HG03469 (cell line): ENCODE measurements around the gene VAMP4.
"Not testable (repeated sequence)": the region's sequence is repeated elsewhere in the genome, so short reads cannot be mapped to it uniquely, and the experiment has no call there.

ENCODE experiments used
- ATAC-seq: cut with Tn5 transposase; IDR thresholded peaks from one replicate; pipeline ENCODE4 v1.9.1; 2021; ENCODE audit warnings: mild to moderate bottlenecking, moderate library complexity, moderate number of reproducible peaks; ENCODE audit not compliant: unreplicated experiment

VAMP4 gene

DNA sequence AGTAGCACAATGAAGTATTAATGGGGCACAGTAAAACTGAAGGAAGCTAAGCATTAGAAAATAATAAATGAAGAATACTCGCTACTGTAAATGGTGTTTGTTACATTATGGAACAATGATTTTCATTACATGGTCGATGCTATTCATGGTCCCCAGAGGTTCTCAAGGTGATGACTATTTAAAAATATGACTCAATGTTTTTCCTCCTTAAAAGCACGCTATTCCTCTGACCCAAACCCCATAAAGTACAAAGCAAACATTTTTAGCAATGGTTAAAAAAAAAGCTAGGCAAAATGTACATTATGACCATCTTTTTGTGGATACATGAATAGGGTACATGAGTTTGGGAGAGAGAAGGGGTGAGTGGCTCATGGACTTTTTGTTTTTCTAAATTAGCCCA, 34.3 kb downstream of the VAMP4 start:
- no peak for ATAC-seq

DNA sequence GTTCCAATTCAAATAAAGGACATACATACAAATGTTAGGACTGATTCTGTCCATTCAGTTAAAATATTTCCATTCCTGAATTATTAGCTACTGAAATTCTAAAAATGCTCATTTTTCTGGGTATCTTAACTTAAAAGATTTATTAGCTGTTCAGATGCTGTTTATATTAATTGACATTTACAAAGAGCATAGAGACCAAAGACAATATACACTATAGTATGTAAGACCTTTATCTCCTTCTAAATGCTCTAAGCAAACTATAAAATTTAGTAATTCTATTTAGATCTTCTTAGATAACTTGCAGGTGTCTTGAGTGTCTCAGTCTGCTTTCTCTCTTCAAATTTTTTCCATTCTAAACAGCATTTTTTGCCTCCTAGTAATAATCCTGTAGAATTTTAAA, 39.3 kb downstream of the VAMP4 start:
- no peak for ATAC-seq

DNA sequence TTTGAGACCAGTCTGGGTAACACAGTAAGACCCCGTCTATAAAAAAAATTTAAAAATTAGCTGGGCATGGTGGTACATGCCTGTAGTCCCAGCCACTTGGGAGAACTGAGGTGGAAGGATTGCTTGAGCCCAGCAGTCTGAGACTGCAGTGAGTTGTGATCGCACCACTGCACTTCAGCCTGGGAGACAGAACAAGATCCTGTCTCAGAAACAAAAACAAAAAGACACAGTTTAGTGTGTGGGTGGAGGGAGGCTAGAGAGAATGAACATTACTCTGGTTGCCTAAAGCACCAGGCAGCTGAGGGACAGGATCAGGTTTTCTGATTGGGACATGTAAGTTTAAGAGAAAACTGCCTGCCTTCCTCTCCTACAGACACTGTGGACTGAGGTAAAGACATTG, 42.3 kb downstream of the VAMP4 start:
- ATAC-seq = no peak

DNA sequence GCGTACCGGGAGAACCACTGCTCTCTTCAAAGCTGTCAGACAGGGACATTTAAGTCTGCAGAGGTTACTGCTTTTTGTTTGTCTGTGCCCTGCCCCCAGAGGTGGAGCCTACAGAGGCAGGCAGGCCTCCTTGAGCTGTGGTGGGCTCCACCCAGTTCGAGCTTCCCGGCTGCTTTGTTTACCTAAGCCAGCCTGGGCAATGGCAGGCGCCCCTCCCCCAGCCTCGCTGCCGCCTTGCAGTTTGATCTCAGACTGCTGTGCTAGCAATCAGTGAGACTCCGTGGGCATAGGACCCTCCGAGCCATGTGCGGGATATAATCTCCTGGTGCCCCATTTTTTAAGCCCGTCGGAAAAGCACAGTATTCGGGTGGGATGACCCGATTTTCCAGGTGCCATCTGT, 46.1 kb downstream of the VAMP4 start:
- ATAC-seq = not testable (repeated sequence)

DNA sequence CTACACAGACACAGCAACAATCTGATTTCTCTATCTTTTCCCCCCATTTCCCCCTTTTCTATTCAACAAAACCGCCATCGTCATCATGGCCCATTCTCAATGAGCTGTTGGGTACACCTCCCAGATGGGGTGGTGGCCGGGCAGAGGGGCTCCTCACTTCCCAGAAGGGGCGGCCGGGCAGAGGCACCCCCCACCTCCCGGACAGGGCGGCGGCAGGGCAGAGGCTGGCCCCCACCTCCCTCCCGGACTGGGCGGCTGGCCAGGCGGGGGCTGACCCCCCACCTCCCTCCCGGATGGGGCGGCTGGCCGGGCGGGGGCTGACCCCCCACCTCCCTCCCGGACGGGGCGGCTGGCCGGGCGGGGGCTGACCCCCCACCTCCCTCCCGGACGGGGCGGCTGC, 48.3 kb downstream of the VAMP4 start:
- ATAC-seq = not testable (repeated sequence)

DNA sequence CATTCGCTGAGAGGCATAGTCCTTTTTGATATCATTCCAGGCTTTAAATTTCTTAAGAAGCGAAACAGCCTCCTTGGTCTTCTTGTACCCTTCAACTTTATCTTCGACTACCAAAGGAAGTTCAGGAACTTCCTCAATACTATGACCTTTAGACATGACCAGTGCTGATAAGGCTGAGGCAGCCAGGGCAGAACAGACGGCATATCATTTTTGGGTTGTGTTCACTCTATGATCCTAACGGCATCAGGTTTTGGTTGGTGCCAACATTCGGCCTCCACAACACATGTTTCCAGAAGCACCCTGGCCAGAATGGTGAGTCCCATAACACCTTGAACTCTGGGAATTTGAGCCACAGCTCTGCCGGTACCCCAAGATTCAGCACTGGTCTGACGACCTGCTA, 58.0 kb downstream of the VAMP4 start:
- ATAC-seq = no peak

DNA sequence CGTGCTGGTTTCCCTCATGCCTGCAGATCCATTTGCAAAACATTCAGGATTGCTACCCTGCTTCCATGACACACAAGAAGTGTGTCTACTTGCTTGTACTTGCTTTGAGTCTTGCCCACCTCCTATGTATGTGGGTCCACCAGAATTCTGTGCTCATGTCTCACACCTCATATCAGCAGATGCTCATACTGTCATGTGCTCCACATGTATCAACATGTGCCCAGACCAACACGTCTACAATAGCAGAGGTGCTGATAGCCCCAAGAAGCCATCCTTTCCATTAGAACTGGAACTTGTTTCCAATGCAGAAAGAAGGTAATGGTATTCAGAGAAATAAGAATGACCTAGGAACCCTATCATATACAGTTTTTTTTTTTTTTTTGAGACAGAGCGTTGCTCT, 61.5 kb downstream of the VAMP4 start:
- no peak for ATAC-seq

DNA sequence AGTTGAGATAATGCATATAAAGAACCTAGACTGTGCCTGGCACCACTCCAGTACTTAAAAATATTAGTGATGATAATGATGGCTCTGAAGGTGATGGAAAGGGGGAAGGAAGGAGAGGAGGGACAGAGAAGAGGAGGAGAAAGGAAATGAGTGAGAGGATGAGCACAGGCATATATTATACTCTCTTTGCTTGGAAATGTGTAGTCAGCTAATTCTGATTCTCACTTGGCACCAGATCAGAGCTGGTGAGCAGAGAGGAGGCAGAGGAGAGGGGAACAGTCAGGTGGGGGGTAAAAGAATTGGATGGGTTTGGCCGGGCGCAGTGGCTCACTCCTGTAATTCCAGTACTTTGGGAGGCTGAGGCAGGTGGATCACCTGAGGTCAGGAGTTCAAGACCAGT, 65.0 kb downstream of the VAMP4 start:
- no peak for ATAC-seq

DNA sequence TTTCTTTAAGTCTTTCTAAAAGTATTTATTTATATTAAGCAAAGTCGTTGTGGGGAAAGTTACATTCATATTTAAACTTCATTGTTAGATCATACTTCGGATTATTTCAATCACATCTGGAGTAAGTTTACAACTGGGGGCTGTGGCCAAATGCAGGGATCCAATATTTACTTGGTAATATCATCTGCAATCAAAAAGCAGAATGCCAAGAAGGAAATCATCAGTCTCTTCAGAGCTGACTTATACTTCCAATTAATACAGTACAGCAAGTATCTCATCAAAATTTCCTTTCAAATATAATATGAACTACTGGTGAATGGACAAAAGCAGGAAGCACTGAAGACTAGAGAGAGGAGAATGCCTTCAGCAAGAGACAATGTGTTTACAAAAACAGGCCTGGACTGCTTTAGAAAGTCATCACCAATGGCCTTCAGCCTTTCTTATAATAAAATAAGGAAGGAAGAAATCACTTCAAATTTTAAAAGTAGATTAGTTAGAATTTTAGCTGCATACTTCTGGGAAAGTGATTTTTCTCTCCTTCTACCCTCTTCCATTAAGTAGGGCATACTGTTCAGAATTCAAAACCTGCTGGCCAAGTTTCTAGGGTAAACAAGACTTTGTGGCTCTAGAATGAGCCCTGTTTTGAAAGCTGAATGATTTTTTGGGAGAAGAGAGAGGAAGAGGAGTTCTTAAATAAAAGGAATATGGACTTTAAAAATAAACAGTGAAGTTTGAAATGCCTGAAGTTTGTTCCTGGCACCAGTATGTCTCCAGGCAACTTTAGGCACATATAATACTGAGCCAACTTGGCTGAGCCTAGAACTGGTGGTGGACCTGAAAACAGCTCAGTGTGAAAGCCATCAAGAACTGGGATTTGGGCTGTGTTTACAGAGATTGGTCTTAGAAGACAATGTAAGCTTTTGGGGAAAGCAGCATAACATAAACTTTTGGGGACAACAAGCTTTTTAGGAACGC, 67.1 kb downstream of the VAMP4 start:
- ATAC-seq = no peak

DNA sequence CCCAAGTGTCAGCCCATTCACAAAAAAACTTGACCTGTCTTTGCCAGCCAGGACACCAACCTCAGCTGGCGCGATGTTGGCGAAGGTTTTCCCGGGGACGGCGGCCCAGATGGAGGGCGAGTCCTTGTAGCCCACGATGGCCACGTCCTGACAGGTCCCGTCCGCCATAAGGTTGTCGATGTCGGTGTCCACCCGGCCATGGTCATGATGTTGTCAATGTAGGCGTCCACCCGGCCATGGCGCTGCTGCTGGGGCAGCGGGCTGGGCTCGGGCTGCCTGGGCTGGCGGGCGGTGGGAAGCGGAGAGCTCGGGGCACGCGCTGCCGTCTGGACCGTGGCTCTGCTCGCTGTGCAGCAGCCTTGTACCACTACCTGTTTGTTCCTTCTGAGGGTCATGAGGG, 71.1 kb downstream of the VAMP4 start:
- no peak for ATAC-seq

DNA sequence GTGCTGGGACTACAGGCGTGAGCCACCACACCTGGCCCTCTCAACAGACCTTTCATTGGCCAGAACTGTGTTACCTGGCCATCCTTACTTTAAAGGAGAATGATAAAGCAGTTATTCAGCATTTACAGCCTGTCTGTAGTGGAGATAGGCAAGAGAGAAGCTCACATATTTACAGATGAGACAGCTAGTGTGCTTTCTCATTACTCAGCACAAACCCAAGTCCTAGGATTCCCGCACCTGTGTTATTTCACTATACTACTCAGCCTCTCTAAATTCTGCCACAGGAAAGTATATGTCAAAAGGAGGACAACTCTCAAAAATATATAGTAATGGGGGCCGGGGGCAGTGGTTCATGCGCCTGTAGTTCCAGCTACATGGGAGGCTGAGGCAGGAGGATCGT, 73.5 kb downstream of the VAMP4 start:
- no peak for ATAC-seq

DNA sequence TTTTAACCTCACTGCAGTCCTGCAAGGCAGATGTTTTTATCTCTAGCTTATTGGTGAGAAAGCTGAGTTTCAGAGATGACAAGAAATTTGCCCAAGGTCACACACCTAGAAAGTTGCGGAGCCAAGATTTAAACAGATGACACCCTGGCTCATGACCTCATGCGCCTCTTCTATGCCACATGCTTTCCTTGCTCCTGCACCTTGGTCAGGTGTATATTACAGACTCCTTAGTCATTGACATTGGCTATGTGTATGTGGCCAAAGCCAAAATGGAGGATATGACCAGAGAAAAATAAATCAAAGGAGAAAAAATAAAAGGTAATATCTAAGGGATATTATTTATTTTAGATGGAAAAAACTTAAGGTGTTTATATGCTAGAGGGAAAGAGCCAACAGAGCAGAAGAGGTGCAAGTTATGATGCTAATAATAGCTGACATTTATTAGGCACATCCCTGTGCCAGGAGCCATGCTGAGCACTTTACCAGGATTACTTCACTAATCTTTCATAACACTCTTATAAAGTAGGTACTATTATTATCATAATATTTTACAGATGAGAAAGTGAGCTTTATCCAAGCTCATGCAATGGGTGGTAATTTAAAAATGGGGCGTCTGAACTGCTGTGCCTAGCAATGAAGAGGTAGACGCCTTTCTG, 75.6 kb downstream of the VAMP4 start:
- no peak for ATAC-seq

DNA sequence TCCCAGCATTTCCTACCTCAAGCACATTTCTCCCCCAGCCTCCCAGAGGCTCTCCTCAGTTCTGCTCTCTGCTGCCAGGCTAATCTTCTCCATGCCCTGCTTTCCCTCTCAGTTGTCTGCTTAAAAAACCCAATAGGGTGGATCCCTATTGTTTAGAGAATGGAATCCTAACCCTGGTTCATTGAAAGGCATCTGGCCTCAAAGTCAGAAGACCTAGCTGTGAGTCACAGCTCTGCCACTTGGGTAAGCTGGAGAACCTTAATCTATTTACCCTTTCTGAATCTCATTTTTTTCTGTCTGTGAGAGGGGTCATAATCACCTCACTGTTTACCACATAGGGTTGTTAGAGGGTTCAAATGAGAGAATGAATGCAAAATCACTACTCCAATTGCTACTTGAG, 76.9 kb downstream of the VAMP4 start:
- ATAC-seq = no peak

DNA sequence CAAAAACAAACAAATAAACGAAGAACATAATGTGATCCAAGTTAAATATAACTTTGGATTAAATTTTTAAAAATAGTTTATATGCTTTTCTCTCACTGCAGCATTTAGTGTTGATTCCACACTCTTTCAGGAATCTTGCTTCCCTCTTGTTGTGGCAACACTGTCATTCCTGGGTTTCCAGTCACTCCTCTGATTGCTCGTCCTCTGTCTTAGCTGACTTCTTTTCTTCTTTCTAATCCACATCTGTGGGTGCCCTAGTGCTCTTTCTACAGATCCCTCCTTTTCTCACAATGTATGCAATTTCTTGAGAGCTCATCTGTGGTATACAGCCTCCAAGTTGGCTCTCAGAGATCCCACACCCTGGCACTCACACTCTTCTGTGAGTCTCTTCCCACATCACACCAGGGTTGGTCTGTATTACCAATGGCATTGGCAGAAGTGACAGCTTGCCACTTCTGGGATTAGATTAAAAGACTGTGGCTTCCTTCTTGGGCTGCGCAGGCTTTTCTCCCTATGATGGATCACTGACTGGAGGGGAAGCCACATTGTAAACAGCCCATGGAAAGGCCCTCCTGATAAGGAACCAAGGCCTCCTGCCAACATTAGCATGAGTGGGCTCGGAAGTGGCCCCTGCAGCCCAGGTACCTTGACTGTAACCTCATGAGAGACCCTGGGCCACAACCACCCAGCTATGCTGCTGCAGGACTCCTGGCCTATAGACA, 77.8 kb downstream of the VAMP4 start:
- no peak for ATAC-seq

DNA sequence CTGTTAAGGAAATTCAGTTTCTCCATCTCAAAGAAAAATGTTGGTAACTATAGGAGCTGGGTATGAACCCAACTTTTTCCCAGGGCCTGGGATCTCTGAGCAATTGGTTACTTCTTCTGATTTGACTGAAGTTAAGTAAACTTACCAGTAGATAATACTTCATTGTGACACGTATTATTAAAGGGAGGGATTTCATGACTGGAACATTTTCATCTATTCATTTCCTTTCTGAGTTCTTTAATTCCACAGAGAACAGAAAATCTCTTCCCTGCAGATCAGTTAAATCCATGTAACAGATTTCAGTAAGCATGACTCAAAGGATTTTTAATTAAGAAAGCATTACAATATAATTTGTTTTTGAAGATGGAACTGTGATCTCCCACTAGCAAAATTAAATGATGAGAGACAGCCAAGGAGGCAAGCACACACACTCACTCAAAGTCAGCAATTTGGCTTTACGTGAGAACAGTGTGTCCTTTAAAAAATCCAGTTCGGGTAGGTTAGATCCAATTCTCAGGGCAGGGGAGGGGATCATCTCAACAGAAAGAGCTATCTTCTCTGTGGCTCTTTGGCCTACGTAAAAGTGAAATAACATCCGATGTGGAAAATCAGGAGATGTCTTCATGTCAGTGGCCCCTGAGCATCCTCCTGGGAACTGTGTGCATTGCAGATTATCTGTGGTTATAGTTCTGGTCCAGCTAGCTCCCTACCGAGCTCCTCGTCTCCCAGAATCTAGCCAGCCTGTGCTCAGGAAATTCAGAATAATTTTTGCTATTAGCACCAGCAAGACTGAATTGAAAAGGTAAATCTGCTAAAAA, 78.6 kb downstream of the VAMP4 start:
- no peak for ATAC-seq

DNA sequence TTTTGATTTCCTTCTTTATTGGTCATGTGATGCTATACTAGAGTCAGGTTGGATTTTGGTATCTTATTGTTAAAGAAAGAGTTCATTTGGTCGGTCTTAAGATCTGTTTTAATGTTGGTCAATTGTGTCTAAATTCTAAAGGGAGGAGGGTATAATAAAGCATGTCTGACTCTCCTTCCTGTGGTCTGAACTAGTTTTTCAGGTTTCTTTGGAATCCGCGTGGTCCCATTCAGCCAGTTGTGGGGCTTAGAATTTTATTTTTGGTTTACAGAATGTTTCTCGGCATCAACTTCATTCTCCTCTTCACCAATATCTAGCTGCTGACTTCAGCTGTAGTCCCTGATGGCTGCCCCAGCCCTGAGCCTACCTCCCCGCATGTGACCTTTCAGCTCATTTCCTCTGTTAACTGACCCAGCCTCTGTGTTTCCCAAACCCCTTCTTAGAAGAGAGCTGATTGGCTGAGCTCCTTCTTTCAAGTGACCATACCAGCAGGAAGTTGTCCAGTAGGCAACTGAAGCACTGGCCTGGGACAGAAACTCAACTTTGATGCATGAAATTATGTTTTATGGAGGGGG, 80.7 kb downstream of the VAMP4 start:
- no peak for ATAC-seq

DNA sequence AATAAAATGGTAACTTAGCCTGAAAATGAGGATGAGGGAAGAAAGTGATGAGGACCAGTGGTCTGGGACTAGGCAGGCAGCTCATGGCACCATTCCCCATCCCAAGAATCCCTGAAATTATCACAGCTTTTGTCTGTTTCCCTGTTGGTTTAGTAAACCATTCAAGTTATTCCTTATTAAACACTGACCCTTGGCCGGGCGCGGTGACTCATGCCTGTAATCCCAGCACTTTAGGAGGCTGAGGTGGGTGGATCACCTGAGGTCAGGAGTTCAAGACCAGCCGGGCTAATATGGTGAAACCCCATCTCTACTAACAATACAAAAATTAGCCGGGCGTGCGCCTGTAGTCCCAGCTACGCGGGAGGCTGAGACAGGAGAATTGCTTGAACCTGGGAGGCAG, 85.7 kb downstream of the VAMP4 start:
- not testable (repeated sequence) for ATAC-seq

DNA sequence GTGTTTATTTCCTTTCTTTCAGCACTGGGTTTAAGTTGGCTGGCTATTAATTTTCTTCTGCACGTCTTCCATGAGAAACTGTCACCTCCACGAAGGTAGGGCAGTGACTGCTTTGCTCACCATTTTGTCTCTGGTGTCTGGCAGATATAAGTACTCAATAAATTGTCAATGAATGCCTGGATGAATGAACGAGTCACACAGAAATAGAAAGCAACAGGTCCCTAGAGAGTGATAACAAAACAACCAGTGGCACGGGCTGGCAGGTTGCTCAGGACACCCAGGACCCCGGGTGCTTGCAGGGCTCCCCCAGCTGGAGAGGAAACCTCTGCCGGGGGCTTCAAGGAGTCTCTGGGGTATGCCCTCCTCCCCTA, 86.1 kb downstream of the VAMP4 start:
- ATAC-seq = no peak

DNA sequence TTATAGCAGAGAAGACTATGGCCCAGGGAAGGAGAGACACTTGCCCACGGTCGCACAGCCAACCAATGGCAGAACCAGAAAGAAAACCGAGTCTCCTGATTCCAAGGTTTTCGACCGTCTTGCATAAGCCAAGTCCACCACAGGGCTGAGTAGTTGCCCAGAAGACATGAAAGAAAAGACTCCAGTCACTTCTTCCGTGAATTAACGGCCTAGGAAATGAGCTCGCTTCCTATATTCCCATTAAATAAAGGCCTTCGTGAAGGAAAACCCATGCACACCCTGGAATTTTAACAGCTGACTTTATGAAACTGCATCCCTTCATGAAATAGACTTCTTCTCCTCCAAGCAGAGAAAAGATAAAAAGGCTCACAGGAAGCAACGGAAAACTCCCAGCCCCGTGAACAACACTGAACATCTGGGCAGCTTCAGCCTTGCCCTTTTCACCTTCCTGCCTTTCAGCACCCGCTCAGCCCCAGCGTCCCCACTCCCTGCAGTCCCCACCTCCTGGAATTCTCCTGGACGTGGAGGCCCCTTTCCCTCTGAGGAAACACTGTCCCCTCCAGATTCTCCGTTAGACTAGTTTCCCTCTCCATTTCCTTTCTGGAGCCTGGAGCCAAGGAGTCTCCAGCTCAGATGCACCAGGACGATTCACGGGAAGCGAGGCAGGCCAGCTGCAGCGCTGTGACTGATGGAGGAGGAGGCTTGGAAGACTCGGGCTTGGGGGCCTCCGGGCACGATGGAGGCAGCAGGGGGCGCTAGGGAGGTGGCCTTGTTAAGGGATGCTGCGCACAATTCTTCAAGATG, 86.7 kb downstream of the VAMP4 start:
- ATAC-seq = no peak
